GM19099 (cell line): Measurements from ENCODE around the gene PLEKHA8.

Experiments
- POLR2A ChIP-seq: IDR thresholded peaks from 3 replicates; pipeline ENCODE4 v1.6.1; 2011; ENCODE audit warnings: low read depth; ENCODE audit not compliant: insufficient read length; ENCODE audit errors: extremely low read depth

The PLEKHA8 gene

GRCh38 chr7:30012757-30013156 lies 15.5 kb upstream of the PLEKHA8 start:
- TF ChIP-seq POLR2A, result no peak

GRCh38 chr7:30018451-30018850 lies 9.8 kb upstream of the PLEKHA8 start:
- no peak for TF ChIP-seq POLR2A

GRCh38 chr7:30019387-30019786 lies 8.8 kb upstream of the PLEKHA8 start:
- no peak for TF ChIP-seq POLR2A

- TF ChIP-seq POLR2A, result no peak
Measured at GRCh38 chr7:30019960-30020359, 8.3 kb upstream of the PLEKHA8 start.

GRCh38 chr7:30020535-30020934 lies 7.7 kb upstream of the PLEKHA8 start:
- no peak for TF ChIP-seq POLR2A

DNA sequence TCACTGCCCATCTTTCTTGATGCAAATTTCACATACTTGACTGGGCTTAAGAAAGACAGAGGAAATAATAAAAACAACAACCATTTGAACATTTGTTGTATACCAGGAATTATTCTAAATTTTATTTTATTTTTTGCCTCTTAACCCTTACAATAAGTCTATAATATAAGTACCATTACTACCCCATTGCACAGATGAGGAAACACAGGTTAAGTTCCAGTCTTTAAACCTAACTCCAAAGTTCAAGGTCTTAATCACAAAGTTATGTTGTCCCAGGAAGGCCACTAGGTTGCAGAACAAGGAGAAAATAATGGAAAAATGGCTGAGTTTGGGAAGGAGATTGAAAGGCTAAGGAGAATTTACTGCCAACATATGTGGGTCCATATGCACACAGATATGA lies 5.2 kb upstream of the PLEKHA8 start:
- TF ChIP-seq POLR2A, result no peak

GRCh38 chr7:30023524-30023923 lies 4.7 kb upstream of the PLEKHA8 start:
- no peak for TF ChIP-seq POLR2A

- TF ChIP-seq POLR2A, result peak; percentile 74
Measured at GRCh38 chr7:30026229-30027064, 1.8 kb upstream of the PLEKHA8 start, which contains the start of gene FKBP14. Gene FKBP14, minus strand, starts transcription at chr7:30026702. Its CDS starts 194 bp downstream, at chr7:30026508.

DNA sequence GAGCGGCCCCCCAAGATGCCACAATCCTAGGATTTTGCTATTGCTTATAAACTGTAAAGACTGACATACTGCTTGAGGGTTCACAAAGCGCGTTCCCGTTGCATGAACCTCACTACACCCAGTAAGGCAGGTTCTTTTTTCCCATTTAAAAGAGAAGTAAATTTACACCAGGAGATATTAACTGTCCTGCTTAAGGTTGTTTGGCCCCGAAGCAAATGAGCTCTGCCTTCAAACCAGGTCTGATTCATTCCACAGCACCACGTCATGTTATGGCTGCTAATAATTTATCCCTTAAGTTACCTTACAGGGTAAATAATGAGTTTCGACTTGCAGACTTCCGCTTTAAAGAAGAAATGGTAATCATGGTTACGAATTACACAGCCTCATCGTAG lies 1.2 kb upstream of the PLEKHA8 start:
- TF ChIP-seq POLR2A, result no peak

DNA sequence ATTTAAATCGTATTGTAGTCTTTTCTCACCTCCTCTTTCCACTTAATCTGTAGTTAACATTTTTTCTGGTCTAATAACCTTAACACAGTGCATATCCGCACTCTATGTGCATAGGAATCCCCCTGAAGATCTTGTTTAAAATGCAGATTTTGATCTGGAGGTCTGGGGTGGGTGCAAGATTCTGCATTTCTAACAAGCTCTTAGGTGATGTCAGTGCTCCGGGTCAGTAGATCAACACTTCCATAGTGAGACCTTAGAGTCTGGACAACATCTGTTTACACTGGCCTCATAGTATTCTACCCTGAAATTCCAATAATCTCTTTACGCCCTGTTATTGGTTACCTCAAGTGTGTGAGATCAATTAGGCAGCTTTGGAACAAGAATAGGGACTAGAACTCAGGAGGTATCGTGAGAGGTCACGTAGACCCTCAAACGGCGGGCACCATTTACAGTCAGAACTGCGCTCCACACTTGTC lies 434 bp upstream of the PLEKHA8 start:
- TF ChIP-seq POLR2A, result peak; percentile 70

DNA sequence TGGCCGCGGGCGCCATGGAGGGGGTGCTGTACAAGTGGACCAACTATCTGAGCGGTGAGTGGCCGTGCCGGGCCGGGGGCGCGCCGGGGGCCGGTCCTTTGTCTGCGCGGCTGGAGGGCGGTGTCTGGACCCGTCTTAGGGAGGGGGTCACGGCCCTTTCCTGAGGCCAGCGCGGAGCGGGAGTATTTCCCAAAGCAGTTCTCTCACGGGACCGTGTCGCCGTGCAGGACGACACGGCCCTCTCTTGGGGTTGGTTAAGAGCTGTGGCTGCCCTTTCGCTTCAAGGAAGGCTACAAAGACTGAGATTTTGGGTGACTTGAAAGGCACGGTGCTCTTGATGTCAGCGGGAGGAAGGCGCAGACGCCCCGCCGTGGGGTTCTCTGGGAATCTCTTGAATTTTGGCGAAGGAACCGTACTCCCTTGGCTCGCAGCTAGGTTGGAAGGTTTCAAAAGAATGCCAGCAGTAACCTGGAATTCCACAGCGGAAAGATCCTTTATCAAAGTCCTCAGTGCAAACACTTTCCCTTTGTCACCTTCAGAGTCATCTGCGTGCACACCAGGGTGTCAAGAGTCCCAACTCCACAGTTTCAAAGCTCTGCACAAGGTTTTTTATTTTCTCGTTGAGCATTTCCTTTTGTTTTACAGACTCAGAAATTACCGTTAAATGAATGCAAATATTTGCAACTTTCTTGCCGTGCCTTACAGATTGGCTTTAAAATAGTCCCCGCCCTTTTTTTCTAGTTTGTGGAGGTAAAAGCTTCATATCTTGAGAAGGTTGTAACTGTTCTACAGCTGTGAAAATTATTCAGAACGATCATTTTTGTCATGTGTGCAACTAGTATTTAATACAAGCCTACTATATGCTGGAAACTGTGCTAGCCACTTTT lies 780 bp downstream of the PLEKHA8 start:
- TF ChIP-seq POLR2A, result no peak

DNA sequence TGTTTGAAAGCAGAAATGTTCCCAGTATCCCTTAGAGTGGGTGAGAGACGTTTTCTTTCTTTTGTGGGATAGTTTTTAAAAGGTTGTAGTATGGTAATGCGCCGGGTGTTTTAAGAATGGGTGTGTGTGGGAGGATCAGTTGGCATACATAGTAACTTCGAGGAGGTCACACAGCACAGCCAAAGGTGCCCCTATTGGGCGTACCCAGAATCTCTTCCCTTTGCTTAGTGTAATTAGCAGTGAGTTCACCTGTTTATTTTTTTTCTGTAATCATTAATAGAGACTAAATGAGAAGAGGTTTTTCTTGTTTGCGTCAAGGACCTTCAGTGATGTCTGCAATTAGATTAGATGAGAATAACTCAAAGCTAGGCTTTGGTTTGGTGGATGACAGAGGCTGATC lies 1.5 kb downstream of the PLEKHA8 start:
- no peak for TF ChIP-seq POLR2A

DNA sequence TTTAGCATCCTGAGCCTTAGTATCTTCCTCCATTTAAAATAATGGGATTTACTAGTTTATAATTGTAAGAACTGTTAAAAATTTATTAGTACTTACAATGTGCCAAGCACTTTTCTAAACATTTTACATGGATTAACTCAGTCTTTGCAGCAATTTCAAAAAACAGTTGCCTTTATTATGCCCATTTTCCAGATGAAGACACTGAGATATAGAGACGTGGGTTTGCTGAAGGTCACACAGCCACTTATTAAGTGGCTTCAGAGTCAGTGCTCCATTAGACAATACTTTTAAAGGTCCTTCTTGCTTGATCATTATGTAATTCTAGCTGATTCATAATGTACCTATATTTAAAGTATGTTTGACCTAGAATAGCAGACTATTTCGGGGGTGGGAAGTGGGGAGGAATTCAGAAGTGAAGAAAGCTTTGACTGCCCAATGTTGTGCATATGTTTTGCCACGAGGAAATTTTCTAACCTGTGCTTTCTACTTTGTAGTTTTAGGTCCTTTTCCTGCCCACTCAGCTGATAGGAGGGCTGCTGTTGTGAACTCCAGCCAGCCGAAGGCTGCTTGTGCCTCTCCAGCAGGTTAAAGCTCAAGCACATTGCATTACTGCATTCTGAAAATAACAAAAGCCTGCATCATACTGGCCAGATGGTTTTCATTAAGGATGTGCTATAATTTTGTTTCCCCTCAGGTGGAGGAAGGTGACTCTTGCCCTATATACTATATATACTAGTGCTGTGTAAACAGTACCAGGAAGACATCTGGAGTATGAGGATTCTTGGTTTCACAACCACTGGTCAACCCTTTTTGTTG lies 4.3 kb downstream of the PLEKHA8 start:
- no peak for TF ChIP-seq POLR2A

DNA sequence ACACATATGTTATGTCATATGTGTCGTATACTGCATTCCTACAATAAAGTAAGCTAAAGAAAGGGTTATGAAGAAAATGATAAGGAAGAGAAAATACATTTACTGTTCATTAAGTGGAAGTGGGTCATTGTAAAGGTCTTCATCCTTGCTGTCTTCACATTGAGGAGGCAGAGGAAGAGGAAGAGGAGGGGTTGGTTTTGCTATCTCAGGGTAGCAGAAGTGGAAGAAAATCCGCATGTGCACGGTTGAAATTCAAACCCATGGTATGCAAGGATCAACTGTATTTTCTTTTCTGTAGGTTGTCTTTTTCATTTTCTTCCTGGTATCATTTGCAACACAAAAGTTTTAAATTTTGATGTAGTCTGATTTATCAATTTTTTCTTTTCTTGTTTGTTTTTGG lies 6.3 kb downstream of the PLEKHA8 start:
- no peak for TF ChIP-seq POLR2A

DNA sequence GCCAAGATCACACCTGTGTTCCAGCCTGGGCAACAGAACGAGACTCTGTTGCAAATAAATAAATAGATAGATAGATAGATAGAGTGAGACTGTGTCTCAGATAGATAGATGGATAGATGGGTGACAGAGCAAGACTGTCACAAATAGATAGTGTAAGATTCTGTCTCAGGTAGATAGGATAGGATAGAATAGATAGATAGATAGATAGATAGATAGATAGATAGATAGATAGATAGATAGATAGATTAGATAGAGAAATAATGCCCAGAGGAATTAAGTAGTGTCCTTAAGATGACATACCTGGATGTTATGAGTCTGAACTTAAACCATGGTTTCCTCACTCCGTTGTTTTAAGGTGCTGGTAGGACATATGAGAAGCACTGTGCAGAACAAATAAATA lies 8.0 kb downstream of the PLEKHA8 start:
- TF ChIP-seq POLR2A, result no peak
